OCI-LY1 (cell line): ENCODE data around the gene SLC6A7.

Source experiments
- H2AFZ ChIP-seq: fragments of 200-600 bp; sonication (generic), shearing (Covaris generic); 2 replicates; pipeline ENCODE4 v1.6.0; 2014; ENCODE audit warnings: antibody characterized with exemption, mild to moderate bottlenecking, low read length
- H3F3A ChIP-seq: fragments of 200-600 bp; sonication (generic), shearing (Covaris generic); 2 replicates; pipeline ENCODE4 v1.6.0; 2014; ENCODE audit warnings: mild to moderate bottlenecking, antibody characterized with exemption, low read length, moderate library complexity; ENCODE audit not compliant: insufficient read depth
- H3K27ac ChIP-seq: fragments of 200-600 bp; sonication (generic); 2 replicates; pipeline ENCODE4 v1.5.1; 2014; ENCODE audit warnings: low read length, mixed run types, mild to moderate bottlenecking, low read depth; ENCODE audit not compliant: poor library complexity, severe bottlenecking
- H3K27me3 ChIP-seq: fragments of 200-600 bp; sonication (generic); 2 replicates; pipeline ENCODE4 v1.6.0; 2014; ENCODE audit warnings: antibody characterized with exemption, mild to moderate bottlenecking, low read length, moderate library complexity; ENCODE audit not compliant: insufficient read depth
- H3K36me3 ChIP-seq: fragments of 200-600 bp; sonication (generic); 2 replicates; pipeline ENCODE4 v1.6.1; 2014; ENCODE audit warnings: mild to moderate bottlenecking, antibody characterized with exemption, low read length, moderate library complexity, mixed read lengths; ENCODE audit not compliant: insufficient read depth
- H3K4me1 ChIP-seq: fragments of 200-600 bp; sonication (generic); 2 replicates; pipeline ENCODE4 v1.5.1; 2014; ENCODE audit warnings: mild to moderate bottlenecking, low read length, moderate library complexity; ENCODE audit not compliant: insufficient read depth, severe bottlenecking
- H3K4me2 ChIP-seq: fragments of 200-600 bp; sonication (generic), shearing (Covaris generic); 2 replicates; pipeline ENCODE4 v1.6.1; 2014; ENCODE audit warnings: low read length
- H3K4me3 ChIP-seq: fragments of 200-600 bp; sonication (generic); 2 replicates; pipeline ENCODE4 v1.5.1; 2014; ENCODE audit warnings: low read length, low read depth, mild to moderate bottlenecking, mixed read lengths; ENCODE audit not compliant: poor library complexity, severe bottlenecking
- H3K79me2 ChIP-seq: fragments of 200-600 bp; shearing (Covaris generic); 2 replicates; pipeline ENCODE4 v1.6.1; 2016; ENCODE audit warnings: mixed run types, low read length, mixed read lengths; ENCODE audit not compliant: insufficient read depth
- H3K9ac ChIP-seq: fragments of 200-600 bp; sonication (generic), shearing (Covaris generic); 2 replicates; pipeline ENCODE4 v1.6.1; 2014; ENCODE audit warnings: mild to moderate bottlenecking, low read length, mixed read lengths
- H3K9me2 ChIP-seq: fragments of 200-600 bp; sonication (generic), shearing (Covaris generic); 2 replicates; pipeline ENCODE4 v1.6.1; 2014; ENCODE audit warnings: low read depth, mild to moderate bottlenecking, low read length, mixed read lengths
- H3K9me3 ChIP-seq: fragments of 200-600 bp; shearing (Covaris generic); 2 replicates; pipeline ENCODE4 v1.6.1; 2014; ENCODE audit warnings: low read length, mixed read lengths
- H4K20me1 ChIP-seq: fragments of 200-600 bp; sonication (generic), shearing (Covaris generic); 2 replicates; pipeline ENCODE4 v1.6.0; 2016; ENCODE audit warnings: mild to moderate bottlenecking, low read length; ENCODE audit not compliant: insufficient read depth
- CTCF ChIP-seq: fragments of 200-600 bp; sonication (generic), shearing (Covaris generic); IDR thresholded peaks from 2 replicates; pipeline ENCODE4 v1.5.1; 2017; ENCODE audit warnings: mild to moderate bottlenecking, antibody characterized with exemption, low read length, moderate library complexity, mixed read lengths
- EZH2 ChIP-seq: fragments of 200-600 bp; sonication (generic), shearing (Covaris generic); IDR thresholded peaks from 2 replicates; pipeline ENCODE4 v1.8.0; 2017; ENCODE audit warnings: borderline replicate concordance, mixed run types, mild to moderate bottlenecking, antibody characterized with exemption, low read length, moderate library complexity, mixed read lengths

SLC6A7 gene

GRCh38 chr5:150158170-150158949 lies 31.5 kb upstream of the SLC6A7 start:
- H3F3A ChIP-seq = no peaks in the 10 kb centered on the region
- H3K4me3 ChIP-seq = no peak overlapping the region
- peaks cover 5% of the 10 kb centered on the region for H3K4me1 ChIP-seq

GRCh38 chr5:150159031-150159430 lies 30.8 kb upstream of the SLC6A7 start:
- peaks cover 5% of the 10 kb centered on the region for H3K4me1 ChIP-seq
- no peaks in the 10 kb centered on the region for H4K20me1 ChIP-seq
- H3K79me2 ChIP-seq = no peaks in the 10 kb centered on the region
- no peak for TF ChIP-seq EZH2
- TF ChIP-seq CTCF = no peak
- no peaks in the 10 kb centered on the region for H3K9me2 ChIP-seq
- no peak overlapping the region for H2AFZ ChIP-seq
- no peaks in the 10 kb centered on the region for H3F3A ChIP-seq
- no peak overlapping the region for H3K27ac ChIP-seq
- H3K27me3 ChIP-seq = no peaks in the 10 kb centered on the region
- no peak overlapping the region for H3K4me2 ChIP-seq
- H3K36me3 ChIP-seq = no peaks in the 10 kb centered on the region
- no peak overlapping the region for H3K9ac ChIP-seq
- H3K4me3 ChIP-seq = no peak overlapping the region
- no peaks in the 10 kb centered on the region for H3K9me3 ChIP-seq

More at GRCh38 chr5:150158170-150158949, 31.5 kb upstream of the SLC6A7 start:
- no peak overlapping the region for H3K27ac ChIP-seq
- no peak overlapping the region for H3K4me2 ChIP-seq
- no peak overlapping the region for H2AFZ ChIP-seq
- H3K36me3 ChIP-seq = no peaks in the 10 kb centered on the region
- TF ChIP-seq CTCF (no peak), EZH2 (no peak)
- no peaks in the 10 kb centered on the region for H3K9me3 ChIP-seq
- no peak overlapping the region for H3K9ac ChIP-seq
- H3K9me2 ChIP-seq = no peaks in the 10 kb centered on the region
- H3K79me2 ChIP-seq = no peaks in the 10 kb centered on the region
- no peaks in the 10 kb centered on the region for H4K20me1 ChIP-seq
- H3K27me3 ChIP-seq = no peaks in the 10 kb centered on the region

- H3K27ac ChIP-seq = no peak overlapping the region
- H3K4me3 ChIP-seq = no peak overlapping the region
These were observed 30.1 kb upstream of the SLC6A7 start for GRCh38 chr5:150159741-150160179.

More at GRCh38 chr5:150159741-150160179, 30.1 kb upstream of the SLC6A7 start:
- H3K27me3 ChIP-seq = no peaks in the 10 kb centered on the region
- no peaks in the 10 kb centered on the region for H4K20me1 ChIP-seq
- H3K9me2 ChIP-seq = no peaks in the 10 kb centered on the region
- TF ChIP-seq CTCF (no peak), EZH2 (no peak)
- no peak overlapping the region for H2AFZ ChIP-seq
- no peaks in the 10 kb centered on the region for H3K79me2 ChIP-seq
- no peaks in the 10 kb centered on the region for H3K9me3 ChIP-seq
- no peak overlapping the region for H3K9ac ChIP-seq
- H3K36me3 ChIP-seq = no peaks in the 10 kb centered on the region
- peaks cover 5% of the 10 kb centered on the region for H3K4me1 ChIP-seq
- no peaks in the 10 kb centered on the region for H3F3A ChIP-seq
- H3K4me2 ChIP-seq = no peak overlapping the region
